ENCODE results near the gene IL19.
"Not testable (repeated sequence)": the region's sequence is repeated elsewhere in the genome, so short reads cannot be mapped to it uniquely, and the experiment has no call there.

Gene IL19

GRCh38 chr1:206741142-206741701 lies 29.4 kb upstream of the IL19 start:
- no peak for DNase-seq

GRCh38 chr1:206742719-206743383 lies 27.7 kb upstream of the IL19 start:
- DNase-seq: no peak

- no peak for DNase-seq
Observed at GRCh38 chr1:206744683-206745082, 25.9 kb upstream of the IL19 start.

- DNase-seq: no peak
Observed at GRCh38 chr1:206745301-206745700, 25.3 kb upstream of the IL19 start.

- no peak for DNase-seq
Observed at GRCh38 chr1:206748348-206749030, 22.1 kb upstream of the IL19 start.

GRCh38 chr1:206751891-206752290 lies 18.7 kb upstream of the IL19 start:
- DNase-seq: no peak

- DNase-seq: no peak
Observed at GRCh38 chr1:206752481-206752880, 18.1 kb upstream of the IL19 start.

GRCh38 chr1:206753141-206753540 lies 17.4 kb upstream of the IL19 start:
- no peak for DNase-seq

GRCh38 chr1:206754011-206754410 lies 16.6 kb upstream of the IL19 start:
- no peak for DNase-seq

- no peak for DNase-seq
Observed at GRCh38 chr1:206757524-206758266, 12.9 kb upstream of the IL19 start.

- DNase-seq: no peak
Observed at GRCh38 chr1:206760590-206760989, 10.0 kb upstream of the IL19 start.

GRCh38 chr1:206761159-206761768 lies 9.3 kb upstream of the IL19 start:
- no peak for DNase-seq

- not testable (repeated sequence) for DNase-seq
Observed at GRCh38 chr1:206762741-206763364, 7.7 kb upstream of the IL19 start.

- DNase-seq: not testable (repeated sequence)
Observed at GRCh38 chr1:206765771-206766170, 4.8 kb upstream of the IL19 start.

- DNase-seq: peak; percentile 43
Observed at GRCh38 chr1:206766251-206766856, 4.2 kb upstream of the IL19 start.

GRCh38 chr1:206768472-206769303 lies 1.9 kb upstream of the IL19 start:
- DNase-seq: no peak

- DNase-seq: peak; percentile 32
Observed at GRCh38 chr1:206769304-206769731, 1.3 kb upstream of the IL19 start.

- DNase-seq: no peak
Observed at GRCh38 chr1:206771338-206771692, 742 bp downstream of the IL19 start.

GRCh38 chr1:206772243-206772937 lies 1.8 kb downstream of the IL19 start, which contains the start of gene IL10:
IL10 (minus strand) TSS chr1:206772494; CDS start chr1:206772435, 59 bp downstream.
- no peak for DNase-seq

GRCh38 chr1:206774093-206774492 lies 3.5 kb downstream of the IL19 start:
- no peak for DNase-seq

Measured in activated gamma-delta T cell (primary cell).